ENCODE results near the gene GABRA5.

Gene GABRA5

DNA sequence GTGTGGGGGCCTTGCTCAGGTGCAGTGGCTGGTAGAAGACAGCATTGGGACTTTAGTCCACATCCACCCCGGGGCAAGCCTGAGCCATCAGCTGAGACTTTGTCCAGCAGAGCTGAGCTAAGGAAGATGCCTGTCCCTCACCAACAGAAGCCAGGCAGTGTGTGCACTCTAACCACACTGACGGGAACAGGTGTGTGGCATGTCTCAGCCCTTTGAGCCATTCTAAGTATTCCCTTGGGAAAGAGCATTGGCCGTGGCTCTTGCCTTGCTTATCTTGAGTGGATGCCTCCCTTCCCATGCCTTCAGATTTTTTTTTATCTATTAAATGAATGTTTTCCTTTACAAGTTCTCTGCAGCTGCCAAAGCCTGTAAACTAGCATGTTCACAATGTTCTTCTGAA, 3.5 kb downstream of the GABRA5 start:
- Histone ChIP-seq H3K4me3 (ENCODE audit: low read length) (no peak overlapping the region), H3K4me2 (ENCODE audit: low read length) (no peak overlapping the region), H3K27ac (ENCODE audit: low read length) (no peak overlapping the region), H3K9ac (ENCODE audit: low read length) (no peak overlapping the region), H3K79me2 (ENCODE audit: low read length) (no peaks in the 10 kb centered on the region), H3K36me3 (replicated peaks; ENCODE audit: low read depth, low read length) (no peaks in the 10 kb centered on the region), H4K20me1 (ENCODE audit: insufficient read depth, low read length) (no peaks in the 10 kb centered on the region), H3K9me3 (ENCODE audit: insufficient read depth, low read length) (no peaks in the 10 kb centered on the region), H3K4me1 (ENCODE audit: low read length) (no peaks in the 10 kb centered on the region), H2AFZ (ENCODE audit: low read depth, low read length) (no peak overlapping the region), H3K27me3 (ENCODE audit: low read depth, low read length) (no peaks in the 10 kb centered on the region)
- TF ChIP-seq EZH2phosphoT487 (IDR thresholded peaks at IDR 0.05; ENCODE audit: low read depth): no peak
- no peak for TF ChIP-seq CTCF (IDR thresholded peaks at IDR 0.05; ENCODE audit: low read depth, low read length)

DNA sequence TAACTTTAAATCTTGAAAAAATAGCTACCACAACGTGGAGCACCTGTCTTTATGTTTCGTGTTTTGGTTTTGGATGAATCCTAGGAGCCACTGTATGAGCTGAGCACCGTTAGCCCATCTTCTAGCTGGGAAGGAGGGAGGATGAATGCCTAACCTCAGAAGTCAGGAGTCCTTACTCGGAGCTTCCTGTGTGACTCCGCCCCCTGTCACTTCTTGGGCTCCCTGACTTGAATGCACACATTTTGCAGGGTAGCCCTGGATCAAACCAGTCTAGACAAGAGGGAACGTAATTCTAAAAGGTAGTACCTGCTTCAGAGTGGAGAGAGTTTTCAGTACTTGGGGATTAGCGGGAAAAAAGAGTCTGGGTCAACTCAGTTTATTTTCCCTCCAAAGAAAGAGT, 5.3 kb downstream of the GABRA5 start:
- Histone ChIP-seq H4K20me1 (ENCODE audit: insufficient read depth, low read length) (no peaks in the 10 kb centered on the region), H3K9me3 (ENCODE audit: insufficient read depth, low read length) (no peaks in the 10 kb centered on the region), H3K27ac (ENCODE audit: low read length) (no peak overlapping the region), H3K79me2 (ENCODE audit: low read length) (no peaks in the 10 kb centered on the region), H3K4me1 (ENCODE audit: low read length) (no peaks in the 10 kb centered on the region), H3K4me3 (ENCODE audit: low read length) (no peak overlapping the region), H2AFZ (ENCODE audit: low read depth, low read length) (no peak overlapping the region), H3K36me3 (replicated peaks; ENCODE audit: low read depth, low read length) (no peaks in the 10 kb centered on the region), H3K4me2 (ENCODE audit: low read length) (no peak overlapping the region), H3K9ac (ENCODE audit: low read length) (no peak overlapping the region), H3K27me3 (ENCODE audit: low read depth, low read length) (no peaks in the 10 kb centered on the region)
- TF ChIP-seq EZH2phosphoT487 (IDR thresholded peaks at IDR 0.05; ENCODE audit: low read depth) (no peak), CTCF (IDR thresholded peaks at IDR 0.05; ENCODE audit: low read depth, low read length) (no peak)

GRCh38 chr15:26873846-26874245, 7.0 kb downstream of the GABRA5 start:
- H3K27ac ChIP-seq (ENCODE audit: low read length): no peak overlapping the region
- H3K4me3 ChIP-seq (ENCODE audit: low read length): no peak overlapping the region
- no peaks in the 10 kb centered on the region for H3K79me2 ChIP-seq (ENCODE audit: low read length)
- H3K4me2 ChIP-seq (ENCODE audit: low read length): no peak overlapping the region
- H3K36me3 ChIP-seq (replicated peaks; ENCODE audit: low read depth, low read length): no peaks in the 10 kb centered on the region
- H2AFZ ChIP-seq (ENCODE audit: low read depth, low read length): no peak overlapping the region
- TF ChIP-seq EZH2phosphoT487 (IDR thresholded peaks at IDR 0.05; ENCODE audit: low read depth) (no peak), CTCF (IDR thresholded peaks at IDR 0.05; ENCODE audit: low read depth, low read length) (no peak)
- H3K9ac ChIP-seq (ENCODE audit: low read length): no peak overlapping the region
- no peaks in the 10 kb centered on the region for H3K4me1 ChIP-seq (ENCODE audit: low read length)
- H3K9me3 ChIP-seq (ENCODE audit: insufficient read depth, low read length): no peaks in the 10 kb centered on the region
- no peaks in the 10 kb centered on the region for H4K20me1 ChIP-seq (ENCODE audit: insufficient read depth, low read length)
- no peaks in the 10 kb centered on the region for H3K27me3 ChIP-seq (ENCODE audit: low read depth, low read length)

GRCh38 chr15:26874774-26875475, 8.1 kb downstream of the GABRA5 start:
- Histone ChIP-seq H3K9ac (ENCODE audit: low read length) (no peak overlapping the region), H3K27me3 (ENCODE audit: low read depth, low read length) (no peaks in the 10 kb centered on the region), H3K36me3 (replicated peaks; ENCODE audit: low read depth, low read length) (no peaks in the 10 kb centered on the region), H3K4me3 (ENCODE audit: low read length) (no peak overlapping the region), H3K9me3 (ENCODE audit: insufficient read depth, low read length) (no peaks in the 10 kb centered on the region), H3K27ac (ENCODE audit: low read length) (no peak overlapping the region), H2AFZ (ENCODE audit: low read depth, low read length) (no peak overlapping the region), H4K20me1 (ENCODE audit: insufficient read depth, low read length) (no peaks in the 10 kb centered on the region), H3K4me2 (ENCODE audit: low read length) (no peak overlapping the region), H3K79me2 (ENCODE audit: low read length) (no peaks in the 10 kb centered on the region), H3K4me1 (ENCODE audit: low read length) (no peaks in the 10 kb centered on the region)
- TF ChIP-seq EZH2phosphoT487 (IDR thresholded peaks at IDR 0.05; ENCODE audit: low read depth) (no peak), CTCF (IDR thresholded peaks at IDR 0.05; ENCODE audit: low read depth, low read length) (no peak)

Data from OCI-LY3 (cell line).